Esophagus mucosa (tissue), 1 donor: ENCODE measurements around the gene HMOX1. TPM values are rescaled to one million over a fixed set of nuclear protein-coding genes. Genes with fewer than 3 reads are reported as not detected.
A peak's percentile ranks its signal among the peaks of the same experiment; 100 is the strongest.
"Not testable (repeated sequence)": the region's sequence is repeated elsewhere in the genome, so short reads cannot be mapped to it uniquely, and the experiment has no call there.

Experiments
- ATAC-seq: fragments of 200-7000 bp; cut with Tn5 transposase; one replicate; pipeline ENCODE4 v1.9.1; 2020
- total RNA-seq: library from RNA; stranded (reverse); gene quantifications from one replicate; pipeline ENCODE4 v1.2.4, GENCODE V29; 2023
- donor health status: DM: yes; HTN: yes; CAD: no.

HMOX1 gene
- total RNA-seq, 1 donor from 2014 or later, result 27.8 TPM

DNA sequence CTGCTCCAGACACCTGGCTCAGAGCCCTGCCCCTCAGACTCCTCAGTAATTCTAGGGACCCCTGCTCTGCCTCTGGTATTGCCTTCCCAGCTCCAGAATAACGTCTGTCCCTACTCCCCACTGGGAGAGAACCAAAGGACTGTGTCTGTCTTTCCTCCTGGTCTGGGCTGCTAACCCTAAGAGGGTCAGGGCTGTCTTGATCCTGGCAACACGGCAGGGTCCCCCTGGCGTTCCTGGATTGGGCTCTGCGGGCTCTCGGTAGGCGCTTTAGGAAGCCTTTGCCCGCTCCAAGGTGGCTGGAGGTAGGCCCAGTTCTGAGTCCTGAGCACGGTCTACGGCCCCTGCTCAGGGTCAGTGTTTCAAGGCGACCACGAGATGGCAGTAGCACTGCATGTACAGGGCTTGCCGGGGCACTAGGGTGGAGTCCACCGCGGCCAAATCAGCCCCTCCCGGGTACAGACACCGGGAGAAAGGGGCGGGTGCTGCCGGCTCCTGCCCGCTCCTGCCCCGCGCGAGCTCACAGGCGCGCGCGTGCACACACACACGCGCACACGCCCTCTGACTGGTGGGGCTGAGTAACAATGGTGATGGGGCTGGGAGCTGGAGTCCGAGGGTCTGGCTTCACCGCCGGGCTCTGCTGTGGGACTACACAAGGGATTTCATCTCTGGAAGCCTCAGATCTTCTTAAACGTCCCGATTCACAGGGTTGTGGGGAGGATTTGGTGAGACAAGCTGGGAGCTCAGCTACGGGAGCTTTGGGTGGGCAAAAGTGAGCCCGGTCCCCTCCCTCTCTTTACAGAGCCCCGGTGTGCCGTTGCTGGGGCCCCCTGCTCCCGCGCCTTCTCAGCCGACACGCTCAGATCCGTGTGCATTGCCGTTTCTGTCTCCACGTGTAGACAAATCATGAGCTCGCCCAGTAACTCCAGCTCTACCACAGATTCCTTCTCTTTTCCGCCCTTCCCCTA, 30.1 kb upstream of the HMOX1 start:
- ATAC-seq, result peak; percentile 89

- peak; percentile 49 for ATAC-seq
Measured at GRCh38 chr22:35352214-35353111, 28.4 kb upstream of the HMOX1 start.

GRCh38 chr22:35353318-35353717, 27.6 kb upstream of the HMOX1 start:
- ATAC-seq, result no peak

- ATAC-seq, result no peak
Measured at GRCh38 chr22:35354068-35354467, 26.8 kb upstream of the HMOX1 start.

DNA sequence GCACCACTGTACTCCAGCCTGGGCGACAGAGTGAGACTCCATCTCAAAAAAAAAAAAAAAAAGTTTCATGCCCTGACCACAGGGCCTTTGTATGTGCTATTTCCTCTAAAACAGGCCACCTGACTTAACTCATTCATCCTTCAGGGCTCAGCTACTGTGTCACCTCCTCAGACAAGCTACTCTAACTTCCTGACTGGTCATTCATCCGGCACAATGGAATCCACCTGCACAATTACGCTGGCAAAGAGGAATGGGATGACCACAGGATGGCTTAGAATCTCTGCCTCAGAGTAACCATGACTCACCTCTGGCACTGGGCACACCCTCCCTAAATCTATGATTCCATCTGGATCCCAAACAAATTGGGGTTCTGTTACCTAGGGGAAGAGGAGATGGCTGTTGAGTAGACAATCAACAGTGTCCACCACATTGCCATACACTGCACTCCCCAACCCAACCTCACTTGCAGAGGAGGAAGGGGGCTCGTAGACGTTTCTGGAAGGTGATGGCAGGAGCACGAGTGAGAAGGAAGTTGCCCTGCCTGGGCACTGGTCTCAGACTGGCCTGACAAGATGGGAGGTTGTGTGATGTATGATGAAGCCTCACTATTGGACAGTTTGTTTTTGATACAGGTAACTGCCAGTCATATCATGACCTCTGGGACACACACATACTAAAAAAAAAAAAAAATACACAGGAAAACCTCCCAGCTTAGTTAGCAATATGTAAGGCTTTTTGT, 22.8 kb upstream of the HMOX1 start:
- ATAC-seq, result peak; percentile 72

GRCh38 chr22:35359380-35360065, 21.4 kb upstream of the HMOX1 start:
- ATAC-seq, result no peak

DNA sequence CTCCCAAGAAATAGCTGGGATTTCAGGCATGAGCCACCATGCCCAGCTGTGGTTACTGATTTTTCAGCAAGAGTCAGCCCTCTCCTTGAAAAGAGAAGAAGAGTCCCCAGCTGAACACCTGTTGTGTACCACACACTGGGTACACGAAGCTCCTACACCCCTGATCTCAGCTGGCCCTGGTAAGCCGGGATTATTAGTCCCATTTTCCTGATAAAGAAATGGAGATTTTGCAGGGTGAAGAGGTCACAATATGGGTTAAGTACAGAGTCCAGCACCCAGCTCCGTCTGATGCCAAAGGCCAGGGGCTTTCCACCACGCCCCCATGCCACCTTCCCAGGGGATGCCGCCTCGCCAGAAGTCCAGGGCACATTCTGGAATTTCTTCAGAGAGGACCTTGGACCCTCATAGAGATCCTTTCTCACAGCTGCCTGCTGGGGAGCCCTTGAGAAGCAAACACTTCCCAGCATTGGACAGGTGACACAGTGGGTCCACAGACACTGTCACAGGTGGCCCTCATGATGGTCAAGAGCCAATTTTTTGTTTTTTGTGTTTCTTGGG, 19.8 kb upstream of the HMOX1 start:
- no peak for ATAC-seq

DNA sequence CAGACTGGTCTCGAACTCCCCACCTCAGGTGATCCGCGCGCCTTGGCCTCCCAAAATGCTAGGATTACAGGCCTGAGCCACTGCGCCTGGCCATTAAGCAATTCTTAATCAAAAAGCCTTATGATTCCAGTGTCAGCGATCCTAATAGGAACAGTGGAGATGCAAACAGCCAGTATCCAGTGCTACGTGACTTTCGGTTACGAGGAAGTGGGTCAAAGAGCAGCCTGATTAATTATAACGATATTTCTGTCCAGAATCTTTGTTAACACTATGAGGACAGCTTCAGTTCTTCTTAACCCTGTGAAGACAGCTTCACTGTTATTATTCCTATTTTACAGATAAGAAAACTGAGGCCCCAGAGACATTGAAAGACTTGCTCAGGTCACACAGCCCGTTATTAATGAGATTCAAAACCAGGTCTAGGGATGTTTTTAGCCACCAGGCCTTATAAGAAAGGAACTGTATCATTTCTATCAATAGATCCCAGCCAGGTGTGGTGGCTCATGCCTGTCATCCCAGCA, 17.3 kb upstream of the HMOX1 start:
- no peak for ATAC-seq

- ATAC-seq, result not testable (repeated sequence)
Measured at GRCh38 chr22:35364230-35364629, 16.7 kb upstream of the HMOX1 start.

DNA sequence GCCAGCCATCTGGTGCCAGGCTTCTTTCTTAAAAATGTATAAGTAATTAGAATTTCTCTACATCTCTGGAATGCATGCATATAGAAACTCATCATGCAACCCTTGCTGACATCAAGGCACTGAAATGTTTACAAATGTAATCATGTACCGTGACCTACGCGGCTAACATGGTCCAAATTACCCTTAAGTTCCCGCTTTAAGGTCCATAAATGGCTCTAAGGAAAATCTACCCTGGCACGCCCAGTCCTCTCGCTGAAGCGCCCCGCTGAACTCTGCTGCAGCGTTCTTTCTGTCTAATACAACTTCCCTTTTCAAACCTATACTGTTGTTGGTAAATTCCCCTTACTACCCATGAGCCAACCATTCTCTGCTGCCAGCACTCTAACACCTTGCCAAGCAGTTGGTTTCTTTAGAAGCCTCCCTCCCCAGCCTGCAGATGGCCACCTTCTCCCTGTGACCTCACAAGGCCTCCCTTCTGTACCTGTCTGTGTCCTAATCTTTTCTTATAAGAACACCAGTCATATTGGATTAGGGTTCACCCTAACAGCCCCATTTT, 13.5 kb upstream of the HMOX1 start:
- ATAC-seq, result peak; percentile 28

- ATAC-seq, result no peak
Measured at GRCh38 chr22:35368386-35368785, 12.5 kb upstream of the HMOX1 start.

DNA sequence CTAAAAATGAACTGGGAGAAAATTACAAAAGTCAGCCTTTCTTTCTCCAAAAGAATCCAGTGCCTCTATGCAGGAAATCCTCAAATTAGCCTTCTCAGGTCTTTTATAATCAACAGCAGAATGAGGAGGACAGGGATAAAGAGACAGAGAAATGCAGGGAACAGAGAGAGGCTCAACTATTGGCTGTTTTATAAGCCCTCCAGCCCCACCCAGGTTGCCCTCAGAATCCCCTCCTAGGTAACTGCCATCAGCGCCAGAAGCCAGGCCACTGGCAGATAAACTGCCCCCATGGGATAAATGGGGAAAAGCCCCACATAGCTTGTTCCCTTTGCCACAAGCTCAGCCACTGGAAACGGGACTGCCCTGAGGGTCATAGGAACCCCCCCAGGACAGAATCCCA, 10.9 kb upstream of the HMOX1 start:
- no peak for ATAC-seq

DNA sequence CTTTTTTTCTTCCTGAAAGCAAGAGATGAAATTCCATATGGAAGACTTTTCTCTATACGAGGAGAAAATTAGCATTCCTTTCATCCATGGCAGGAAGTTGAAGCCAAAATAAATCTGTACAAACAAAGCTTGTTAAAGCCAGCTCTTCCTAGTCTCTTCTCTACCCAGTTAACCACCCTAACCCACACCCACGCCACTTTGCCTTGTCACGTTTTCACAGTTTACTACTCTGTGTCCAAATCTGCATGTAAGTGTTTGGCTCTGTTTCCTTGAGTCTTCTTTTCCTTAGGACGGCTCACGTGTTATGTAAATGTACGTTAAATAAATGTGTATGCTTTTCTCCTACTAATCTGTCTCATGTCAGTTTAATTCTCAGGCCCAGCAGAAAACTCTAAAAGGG, 7.1 kb upstream of the HMOX1 start:
- ATAC-seq, result no peak

- no peak for ATAC-seq
Measured at GRCh38 chr22:35375031-35375430, 5.9 kb upstream of the HMOX1 start.

DNA sequence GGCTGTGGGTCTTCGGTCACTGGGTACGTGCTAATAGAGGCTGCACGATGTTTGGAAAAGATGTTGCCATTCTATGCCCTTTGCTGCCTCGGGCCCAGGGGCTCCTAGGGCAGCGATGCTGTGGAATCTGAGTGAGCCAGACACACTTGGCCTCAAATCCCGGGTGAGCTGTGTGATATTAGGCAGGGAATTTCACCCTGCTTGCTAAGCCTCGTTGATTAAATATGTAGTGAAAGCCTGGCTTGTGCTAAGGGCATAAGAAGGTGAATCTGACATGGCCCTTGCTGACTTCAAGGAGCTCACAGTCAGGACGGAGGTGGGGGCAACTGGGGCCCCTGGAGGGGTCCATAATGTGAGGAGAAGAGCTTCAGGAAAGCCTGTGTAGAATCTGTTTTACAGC, 5.4 kb upstream of the HMOX1 start:
- ATAC-seq, result no peak

DNA sequence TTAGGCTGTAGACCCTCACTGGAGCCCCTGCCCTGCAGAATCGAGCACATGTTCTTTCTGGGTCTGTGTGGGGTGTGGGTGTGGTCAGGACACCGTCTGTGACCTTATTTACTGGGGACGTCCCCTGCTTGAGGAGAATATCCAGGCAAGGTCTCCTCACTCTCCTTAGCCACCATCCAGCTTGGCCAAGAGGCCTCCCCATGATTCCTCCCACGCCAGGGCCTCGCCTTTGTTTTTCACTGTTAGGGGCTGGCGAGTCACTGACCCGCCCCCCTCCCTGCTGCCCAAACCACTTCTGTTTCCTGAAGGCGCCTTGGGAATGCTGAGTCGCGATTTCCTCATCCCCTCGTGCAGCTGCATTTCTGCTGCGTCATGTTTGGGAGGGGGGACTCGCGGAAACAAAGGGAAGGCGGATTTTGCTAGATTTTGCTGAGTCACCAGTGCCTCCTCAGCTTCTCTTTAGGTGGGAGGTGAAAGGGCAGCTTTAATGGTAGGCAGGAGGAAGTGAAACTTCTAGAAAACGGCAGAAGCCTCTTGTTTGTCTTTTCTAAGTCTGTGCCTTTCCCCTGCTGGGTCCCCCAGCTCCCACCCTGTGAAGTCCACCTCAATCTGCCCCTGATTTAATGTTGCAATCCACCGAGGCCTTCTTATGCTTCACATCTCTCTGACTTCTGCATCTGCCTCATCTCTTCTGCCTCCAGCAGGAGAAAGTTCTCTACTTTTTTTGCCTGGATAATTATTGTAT, 4.0 kb upstream of the HMOX1 start:
- ATAC-seq, result peak; percentile 48

- no peak for ATAC-seq
Measured at GRCh38 chr22:35377735-35378134, 3.2 kb upstream of the HMOX1 start.

GRCh38 chr22:35378621-35379020, 2.3 kb upstream of the HMOX1 start:
- no peak for ATAC-seq

- no peak for ATAC-seq
Measured at GRCh38 chr22:35379146-35379993, 1.5 kb upstream of the HMOX1 start.
